ENCODE data around the gene BMAL2.

The BMAL2 gene

DNA sequence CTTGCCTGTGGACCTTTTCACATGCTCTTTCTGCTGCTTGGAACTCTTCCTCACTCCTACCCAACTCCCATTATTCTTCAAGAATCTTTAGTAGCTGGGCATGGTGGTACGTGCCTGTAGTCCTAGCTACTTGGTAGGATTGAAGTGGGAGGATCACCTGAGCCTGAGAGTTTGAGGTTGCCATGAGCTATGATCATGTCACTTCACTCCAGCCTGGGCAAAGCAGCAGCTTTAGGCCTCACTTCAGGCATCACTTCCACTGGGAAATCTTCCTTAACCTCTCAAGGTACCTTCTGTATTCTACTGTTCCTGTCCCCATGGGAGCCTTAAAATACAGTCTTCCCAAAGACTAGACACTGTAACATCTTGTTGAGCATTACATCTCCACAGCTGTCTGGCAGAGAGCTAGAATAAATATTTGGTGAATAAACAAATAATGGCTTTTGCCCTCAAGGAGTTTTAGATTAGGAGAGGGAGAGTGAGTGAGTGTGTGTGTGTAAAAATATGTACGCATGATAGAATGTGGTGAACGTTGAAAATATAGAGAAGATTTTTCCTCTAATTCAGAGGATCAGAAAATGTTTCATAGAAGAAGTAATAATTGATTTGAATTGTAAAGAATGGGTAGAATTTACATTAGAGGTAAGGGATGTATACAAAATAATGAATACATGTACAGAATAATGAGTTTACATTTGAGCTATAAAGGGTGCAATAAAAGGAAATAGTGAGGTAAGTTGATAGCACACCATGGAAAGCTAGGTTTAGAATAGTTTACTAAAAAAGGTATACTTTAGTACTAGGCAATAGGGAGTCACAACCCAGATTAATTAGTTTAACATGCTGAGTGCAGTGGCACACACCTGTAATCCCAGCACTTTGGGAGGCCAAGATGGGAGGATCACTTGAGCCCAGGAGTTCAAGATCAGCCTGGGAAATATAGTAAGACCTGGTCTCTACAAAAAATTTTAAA is 29.2 kb upstream of the BMAL2 start:
- H3K4me3 Mint-ChIP-seq: no peak overlapping the region
- no peaks in the 10 kb centered on the region for H3K4me1 Mint-ChIP-seq
- ATAC-seq (replicated peaks; ENCODE audit: extremely low read depth, poor library complexity, severe bottlenecking): no peak
- H3K27ac Mint-ChIP-seq (ENCODE audit: low read depth): peak overlapping the region; percentile 5
- H3K27me3 Mint-ChIP-seq: no peaks in the 10 kb centered on the region
- H3K9me3 Mint-ChIP-seq: no peaks in the 10 kb centered on the region
- no peak for DNase-seq (ENCODE audit: low spot score in 2 of 2)
- H3K36me3 Mint-ChIP-seq (ENCODE audit: insufficient read depth): peaks cover 19% of the 10 kb centered on the region

DNA sequence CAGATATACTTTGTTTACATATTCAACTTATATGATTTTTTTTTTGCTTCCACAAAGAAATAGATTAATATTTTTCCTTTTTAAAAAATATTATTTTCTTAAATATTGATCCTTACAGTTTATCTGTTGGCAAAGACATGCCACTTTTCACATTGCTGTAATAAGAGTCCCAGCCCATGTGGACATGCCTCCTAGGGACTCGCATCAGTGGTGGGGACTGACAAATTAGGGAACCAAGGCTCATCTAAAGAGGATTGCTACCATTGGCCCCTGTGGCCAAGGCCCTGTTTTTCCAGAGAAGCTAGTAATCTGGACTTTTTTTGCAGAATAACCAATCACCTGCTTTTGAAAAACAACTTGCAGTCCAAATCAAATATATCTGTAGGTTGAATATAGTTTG is 27.8 kb upstream of the BMAL2 start:
- ATAC-seq (replicated peaks; ENCODE audit: extremely low read depth, poor library complexity, severe bottlenecking) (no peak), DNase-seq (ENCODE audit: low spot score in 2 of 2) (no peak)
- no peak overlapping the region for H3K4me3 Mint-ChIP-seq
- H3K9me3 Mint-ChIP-seq: no peaks in the 10 kb centered on the region
- H3K27me3 Mint-ChIP-seq: no peaks in the 10 kb centered on the region
- no peak overlapping the region for H3K27ac Mint-ChIP-seq (ENCODE audit: low read depth)
- H3K36me3 Mint-ChIP-seq (ENCODE audit: insufficient read depth): peaks cover 14% of the 10 kb centered on the region
- no peaks in the 10 kb centered on the region for H3K4me1 Mint-ChIP-seq

DNA sequence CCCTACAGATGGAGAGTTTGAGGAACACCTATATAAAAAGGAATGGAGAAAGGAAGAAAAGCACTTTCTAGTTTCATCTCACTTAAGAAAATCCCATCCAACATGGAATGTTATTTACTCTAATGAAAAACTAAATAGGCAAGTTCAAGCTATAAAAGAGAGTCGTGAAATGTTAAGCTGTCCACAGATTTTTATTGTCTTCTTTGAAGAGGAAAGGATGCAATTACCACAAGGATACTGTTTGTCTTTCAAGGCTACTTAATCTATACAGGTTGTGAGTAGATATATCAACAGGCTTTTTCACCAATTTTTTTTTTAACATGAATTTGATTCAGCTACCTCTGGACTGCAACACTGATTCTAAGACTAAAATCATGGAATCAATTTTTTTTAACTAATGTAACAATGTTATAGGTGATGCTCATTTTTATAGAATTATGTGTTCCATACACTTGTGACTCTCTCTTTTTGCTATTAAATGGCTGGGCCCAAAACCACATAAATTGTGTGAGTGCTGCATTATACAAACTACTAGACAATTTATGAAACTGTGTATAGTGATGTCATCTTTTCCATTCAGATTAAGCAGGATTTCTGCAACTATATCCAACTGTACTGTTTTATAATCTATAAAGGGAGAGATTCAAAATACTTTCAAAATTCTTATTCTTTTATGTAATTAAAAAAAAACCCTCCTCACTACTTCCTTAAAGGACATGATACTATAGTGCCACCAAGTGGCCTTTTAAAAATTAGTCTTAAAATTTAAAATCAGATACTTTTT is 26.8 kb upstream of the BMAL2 start:
- Mint-ChIP-seq H3K36me3 (ENCODE audit: insufficient read depth) (peaks cover 13% of the 10 kb centered on the region), H3K9me3 (no peaks in the 10 kb centered on the region), H3K27me3 (no peaks in the 10 kb centered on the region), H3K4me3 (no peak overlapping the region), H3K4me1 (no peaks in the 10 kb centered on the region), H3K27ac (ENCODE audit: low read depth) (peak overlapping the region; percentile 27)
- DNase-seq (ENCODE audit: low spot score in 2 of 2) (no peak), ATAC-seq (replicated peaks; ENCODE audit: extremely low read depth, poor library complexity, severe bottlenecking) (no peak)

DNA sequence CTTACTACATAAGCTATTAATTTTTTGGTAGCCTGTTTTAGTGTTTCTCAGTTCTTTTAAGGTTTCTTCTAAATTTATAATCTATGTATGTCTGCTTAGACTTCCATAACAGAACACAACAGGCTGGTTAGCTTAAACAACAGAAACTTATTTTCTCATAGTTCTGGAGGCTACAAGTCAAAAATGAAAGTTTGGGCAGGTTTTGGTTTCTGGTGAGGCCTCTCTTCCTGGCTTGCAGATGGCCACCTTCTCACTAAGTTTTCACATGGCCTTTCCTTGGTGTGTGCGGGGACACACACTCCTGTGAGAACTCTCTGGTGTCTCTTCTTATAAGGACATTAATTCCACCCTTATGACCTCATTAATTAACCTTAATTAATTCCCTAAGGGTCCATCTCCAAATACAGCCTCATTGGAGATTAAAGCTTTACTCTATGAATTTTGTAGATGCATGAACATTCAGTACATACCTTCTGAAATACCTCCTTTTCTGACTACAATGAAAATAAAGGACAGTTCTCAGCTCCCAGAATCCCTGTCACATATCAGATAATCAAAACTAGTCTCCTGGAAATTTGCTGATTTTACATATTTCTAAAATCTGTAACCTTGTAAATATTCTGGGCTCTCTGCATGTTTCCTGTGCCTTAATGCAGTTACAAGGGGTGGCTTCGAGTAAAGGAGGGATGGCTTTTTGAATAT is 23.2 kb upstream of the BMAL2 start:
- Mint-ChIP-seq H3K27me3 (no peaks in the 10 kb centered on the region), H3K36me3 (ENCODE audit: insufficient read depth) (peaks cover 25% of the 10 kb centered on the region), H3K4me1 (no peaks in the 10 kb centered on the region), H3K4me3 (no peak overlapping the region), H3K27ac (ENCODE audit: low read depth) (no peak overlapping the region), H3K9me3 (no peaks in the 10 kb centered on the region)
- ATAC-seq (replicated peaks; ENCODE audit: extremely low read depth, poor library complexity, severe bottlenecking): no peak
- no peak for DNase-seq (ENCODE audit: low spot score in 2 of 2)

DNA sequence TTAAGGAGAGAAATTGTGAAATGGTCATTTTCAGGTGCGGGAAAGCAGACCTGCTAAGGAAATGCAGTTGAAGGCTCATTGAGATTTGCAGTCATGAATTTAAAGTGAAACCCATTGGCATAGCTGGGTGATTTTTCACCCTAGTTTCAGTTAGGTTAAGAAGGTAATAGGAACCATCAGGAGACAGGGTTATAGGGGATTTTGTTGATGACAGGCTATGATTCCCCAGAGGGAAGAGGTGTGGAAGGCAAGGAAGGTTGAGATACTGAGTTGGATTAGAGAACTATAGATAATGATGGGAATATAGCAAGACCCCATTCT is 22.7 kb upstream of the BMAL2 start:
- Mint-ChIP-seq H3K4me1 (no peaks in the 10 kb centered on the region), H3K27ac (ENCODE audit: low read depth) (no peak overlapping the region), H3K9me3 (no peaks in the 10 kb centered on the region), H3K36me3 (ENCODE audit: insufficient read depth) (peaks cover 26% of the 10 kb centered on the region), H3K4me3 (no peak overlapping the region), H3K27me3 (no peaks in the 10 kb centered on the region)
- no peak for ATAC-seq (replicated peaks; ENCODE audit: extremely low read depth, poor library complexity, severe bottlenecking)
- no peak for DNase-seq (ENCODE audit: low spot score in 2 of 2)

DNA sequence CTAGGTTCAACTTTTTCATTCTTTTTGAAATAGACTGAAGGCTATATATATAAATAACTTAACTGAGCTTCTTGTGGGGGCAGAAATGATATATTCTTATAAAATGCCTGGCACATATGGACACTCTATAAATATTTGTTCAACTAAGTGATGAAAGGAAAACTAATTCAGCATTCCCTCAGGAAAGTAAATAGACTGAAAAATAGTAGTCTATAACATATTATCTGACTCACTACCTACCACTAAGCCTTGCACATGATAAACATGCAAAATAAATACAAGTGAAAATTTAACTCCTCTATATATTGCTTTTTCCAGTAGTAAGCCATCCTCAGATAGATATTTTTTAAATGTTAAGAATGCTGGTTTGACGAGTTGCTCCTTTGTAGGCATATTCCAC is 15.7 kb upstream of the BMAL2 start:
- no peak for DNase-seq (ENCODE audit: low spot score in 2 of 2)
- H3K4me3 Mint-ChIP-seq: no peak overlapping the region
- H3K4me1 Mint-ChIP-seq: no peaks in the 10 kb centered on the region
- peaks cover 39% of the 10 kb centered on the region for H3K36me3 Mint-ChIP-seq (ENCODE audit: insufficient read depth)
- no peak for ATAC-seq (replicated peaks; ENCODE audit: extremely low read depth, poor library complexity, severe bottlenecking)
- H3K27me3 Mint-ChIP-seq: no peaks in the 10 kb centered on the region
- no peaks in the 10 kb centered on the region for H3K9me3 Mint-ChIP-seq
- H3K27ac Mint-ChIP-seq (ENCODE audit: low read depth): no peak overlapping the region

DNA sequence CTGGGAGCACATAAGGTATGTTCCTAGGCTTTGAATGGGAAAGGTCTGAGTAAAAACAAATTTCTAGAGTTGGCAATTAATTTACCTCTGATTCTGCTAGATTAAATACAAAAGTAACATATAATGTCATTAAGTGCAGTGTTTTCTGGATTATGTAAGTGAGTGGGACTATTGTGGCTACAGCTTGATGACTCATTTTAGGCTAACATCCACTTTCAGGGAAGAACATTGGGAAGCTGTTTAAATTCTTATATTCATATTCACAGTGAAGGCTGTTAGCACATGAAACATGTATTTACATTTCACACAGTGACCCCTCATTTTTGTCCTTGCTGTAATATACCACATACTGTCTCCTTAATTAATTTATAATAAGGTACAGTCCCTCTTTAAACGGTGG is 13.2 kb upstream of the BMAL2 start:
- no peaks in the 10 kb centered on the region for H3K4me1 Mint-ChIP-seq
- DNase-seq (ENCODE audit: low spot score in 2 of 2) (no peak), ATAC-seq (replicated peaks; ENCODE audit: extremely low read depth, poor library complexity, severe bottlenecking) (no peak)
- no peak overlapping the region for H3K27ac Mint-ChIP-seq (ENCODE audit: low read depth)
- no peaks in the 10 kb centered on the region for H3K9me3 Mint-ChIP-seq
- H3K36me3 Mint-ChIP-seq (ENCODE audit: insufficient read depth): peaks cover 24% of the 10 kb centered on the region
- H3K4me3 Mint-ChIP-seq: no peak overlapping the region
- H3K27me3 Mint-ChIP-seq: no peaks in the 10 kb centered on the region

DNA sequence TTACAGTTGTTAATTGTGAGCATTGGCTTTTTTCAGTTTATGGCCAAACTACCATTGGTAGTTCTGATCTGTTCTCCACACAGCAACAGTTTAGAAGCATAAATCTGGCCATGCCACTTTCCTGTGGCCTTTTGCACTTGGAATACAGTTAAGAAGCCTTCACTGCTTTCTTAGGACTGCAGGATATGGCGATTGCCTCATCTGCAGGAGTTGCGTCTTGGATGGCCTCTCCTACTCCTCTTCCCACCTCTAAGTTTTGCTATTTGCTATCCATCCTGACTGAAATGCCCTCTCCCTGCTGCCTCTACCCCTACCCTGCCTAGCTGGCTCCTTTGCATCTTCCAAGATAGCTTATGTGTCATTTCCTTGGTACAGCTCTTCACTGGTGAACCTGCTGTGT is 12.8 kb upstream of the BMAL2 start:
- DNase-seq (ENCODE audit: low spot score in 2 of 2) (no peak), ATAC-seq (replicated peaks; ENCODE audit: extremely low read depth, poor library complexity, severe bottlenecking) (no peak)
- Mint-ChIP-seq H3K27ac (ENCODE audit: low read depth) (no peak overlapping the region), H3K4me3 (no peak overlapping the region), H3K36me3 (ENCODE audit: insufficient read depth) (peaks cover 24% of the 10 kb centered on the region), H3K27me3 (no peaks in the 10 kb centered on the region), H3K9me3 (no peaks in the 10 kb centered on the region), H3K4me1 (no peaks in the 10 kb centered on the region)

DNA sequence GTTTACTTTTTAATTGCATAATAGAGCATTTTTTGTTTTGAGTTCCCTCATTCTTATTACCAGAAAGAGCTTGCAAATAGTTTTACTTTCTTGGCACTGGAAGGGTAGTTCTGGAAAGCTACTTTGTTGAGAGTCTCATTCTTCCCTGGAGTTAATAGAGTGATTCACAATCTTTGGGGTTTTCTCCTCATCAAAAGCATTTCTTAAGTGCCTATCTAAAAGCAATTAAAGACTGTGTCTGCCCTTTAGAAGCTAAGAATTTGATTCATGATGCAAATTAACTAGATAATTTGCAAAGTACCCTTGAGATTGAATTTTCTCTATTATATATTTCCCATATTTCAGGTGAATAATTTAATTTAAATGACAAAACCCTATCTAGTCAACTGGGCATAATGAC is 8.1 kb upstream of the BMAL2 start:
- ATAC-seq (replicated peaks; ENCODE audit: extremely low read depth, poor library complexity, severe bottlenecking): no peak
- Mint-ChIP-seq H3K27ac (ENCODE audit: low read depth) (no peak overlapping the region), H3K9me3 (no peaks in the 10 kb centered on the region), H3K36me3 (ENCODE audit: insufficient read depth) (peaks cover 17% of the 10 kb centered on the region), H3K4me3 (no peak overlapping the region), H3K4me1 (no peaks in the 10 kb centered on the region), H3K27me3 (no peaks in the 10 kb centered on the region)
- DNase-seq (ENCODE audit: low spot score in 2 of 2): no peak

DNA sequence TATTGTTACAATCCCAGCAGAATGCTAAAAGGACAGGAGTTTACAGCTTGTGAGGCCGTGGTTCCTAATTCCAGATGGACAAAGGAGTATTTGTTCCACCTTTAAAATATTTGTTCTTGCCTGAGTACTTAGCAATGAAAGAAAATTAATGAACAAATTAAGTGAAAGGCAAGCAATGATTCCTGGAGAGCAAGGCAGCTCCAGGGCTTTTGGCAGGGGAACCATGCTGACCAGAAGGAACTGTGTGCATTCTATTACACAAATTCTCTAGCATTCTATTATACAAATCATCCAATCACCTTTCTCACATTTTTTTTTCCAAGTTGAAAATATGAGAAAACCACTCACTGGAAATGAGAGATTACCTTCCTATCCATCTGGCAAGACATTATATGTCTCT is 1.8 kb upstream of the BMAL2 start:
- DNase-seq (ENCODE audit: low spot score in 2 of 2) (no peak), ATAC-seq (replicated peaks; ENCODE audit: extremely low read depth, poor library complexity, severe bottlenecking) (no peak)
- Mint-ChIP-seq H3K4me3 (no peak overlapping the region), H3K4me1 (peaks cover 14% of the 10 kb centered on the region), H3K36me3 (ENCODE audit: insufficient read depth) (peaks cover 10% of the 10 kb centered on the region), H3K27me3 (peaks cover 51% of the 10 kb centered on the region), H3K27ac (ENCODE audit: low read depth) (no peak overlapping the region), H3K9me3 (no peaks in the 10 kb centered on the region)

DNA sequence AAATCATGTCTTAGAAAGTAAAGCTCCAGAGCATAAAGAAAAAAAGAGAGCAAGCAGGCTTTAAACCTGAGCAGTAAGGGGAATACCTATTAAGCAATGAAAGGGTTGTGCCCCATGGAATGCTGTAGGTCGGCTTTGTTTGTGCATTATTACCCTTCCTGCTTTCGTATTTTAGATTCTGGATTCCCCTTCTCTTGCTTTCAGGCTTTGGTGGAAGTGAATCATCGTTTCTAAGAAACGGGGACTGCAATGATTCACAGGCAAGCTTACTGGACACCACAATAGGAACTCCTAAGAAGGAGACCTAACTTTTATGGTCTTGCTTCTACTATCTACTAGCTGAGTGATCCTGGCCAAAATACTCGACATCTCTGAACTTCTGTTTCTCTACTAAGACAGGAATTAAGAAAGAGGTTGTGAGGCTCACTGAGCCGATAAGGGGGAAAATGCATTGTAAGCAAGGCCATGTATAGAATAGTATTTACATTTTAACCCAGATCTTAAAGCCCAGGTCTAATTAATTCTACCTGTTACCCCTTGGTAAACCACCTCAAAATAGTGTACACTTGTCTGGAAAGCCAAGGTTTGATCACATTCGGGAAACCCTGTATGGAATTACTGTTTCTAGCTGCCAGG is 1.2 kb upstream of the BMAL2 start:
- no peak overlapping the region for H3K27ac Mint-ChIP-seq (ENCODE audit: low read depth)
- peak overlapping the region; percentile 89 for H3K4me3 Mint-ChIP-seq
- peaks cover 14% of the 10 kb centered on the region for H3K4me1 Mint-ChIP-seq
- no peaks in the 10 kb centered on the region for H3K9me3 Mint-ChIP-seq
- DNase-seq (ENCODE audit: low spot score in 2 of 2) (no peak), ATAC-seq (replicated peaks; ENCODE audit: extremely low read depth, poor library complexity, severe bottlenecking) (no peak)
- H3K36me3 Mint-ChIP-seq (ENCODE audit: insufficient read depth): peaks cover 10% of the 10 kb centered on the region
- H3K27me3 Mint-ChIP-seq: peaks cover 57% of the 10 kb centered on the region

DNA sequence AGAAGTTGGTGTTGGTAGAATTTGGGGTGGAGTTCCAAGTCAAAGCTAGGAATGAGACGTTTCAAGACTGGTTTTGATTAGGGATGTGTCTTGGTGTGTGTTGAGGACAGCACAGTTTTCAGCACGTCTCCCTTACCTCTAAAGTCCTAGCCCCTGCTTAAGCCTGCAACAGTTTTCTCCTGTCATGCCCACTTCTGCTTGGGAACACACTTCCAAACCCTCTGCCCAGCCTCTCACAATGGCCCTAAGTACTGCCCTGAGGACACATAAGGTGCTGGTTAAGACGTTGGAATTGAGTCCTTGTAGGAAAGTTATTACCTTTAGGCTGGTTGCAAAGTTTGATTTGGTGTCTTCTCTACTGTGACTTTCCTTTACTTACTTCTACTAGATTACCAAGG is 710 bp upstream of the BMAL2 start:
- H3K4me1 Mint-ChIP-seq: peaks cover 14% of the 10 kb centered on the region
- peak overlapping the region; percentile 89 for H3K4me3 Mint-ChIP-seq
- H3K36me3 Mint-ChIP-seq (ENCODE audit: insufficient read depth): peaks cover 8% of the 10 kb centered on the region
- no peak for DNase-seq (ENCODE audit: low spot score in 2 of 2)
- H3K27me3 Mint-ChIP-seq: peaks cover 57% of the 10 kb centered on the region
- no peak for ATAC-seq (replicated peaks; ENCODE audit: extremely low read depth, poor library complexity, severe bottlenecking)
- H3K27ac Mint-ChIP-seq (ENCODE audit: low read depth): no peak overlapping the region
- no peaks in the 10 kb centered on the region for H3K9me3 Mint-ChIP-seq

Measured in central memory CD8-positive, alpha-beta T cell (primary cell).